ENCODE data around the gene TULP1. TPM values are rescaled to one million over a fixed set of nuclear protein-coding genes. Genes with fewer than 3 reads are reported as not detected.

The TULP1 gene
- total and polyA plus RNA-seq, 2 of the 8 experiments (the other 6 are each of a cell fraction or from before 2014, with no cell fraction given), result 3.2 to 6.8 TPM

DNA sequence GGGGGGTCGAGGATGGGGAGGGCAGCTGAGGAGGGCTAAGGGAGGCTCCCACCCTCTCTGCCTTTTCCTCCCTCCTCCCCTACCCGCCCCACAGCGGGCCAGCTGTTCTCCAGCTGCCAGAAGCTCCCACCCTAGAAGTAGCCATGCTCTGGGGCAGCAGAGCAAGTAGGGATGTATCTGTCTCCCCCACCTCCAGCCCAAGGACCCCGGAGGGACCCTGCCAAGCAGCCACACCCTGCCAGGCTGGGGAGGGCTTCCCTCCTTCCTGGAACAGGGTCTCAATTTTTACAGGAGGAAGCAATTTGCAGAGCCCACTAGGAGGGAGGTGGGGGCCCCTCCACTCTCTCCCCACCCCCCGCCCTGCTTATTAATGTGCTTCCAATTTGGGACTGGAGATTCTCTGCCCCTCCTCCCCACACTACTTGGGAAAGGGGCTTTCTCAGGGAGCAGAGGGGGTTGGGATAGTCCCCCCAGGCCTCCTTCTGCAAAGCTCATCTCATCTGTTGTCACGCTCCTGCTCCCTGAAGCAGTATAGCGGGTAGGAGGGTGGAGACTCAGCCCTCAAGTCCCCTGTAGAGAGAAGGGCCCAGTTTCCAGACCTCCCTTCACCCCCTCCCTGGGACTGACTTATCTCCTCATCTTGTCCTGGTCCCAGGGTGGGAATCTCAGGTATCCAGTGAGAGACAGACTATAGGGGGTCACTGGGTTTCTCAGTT lies 20.3 kb downstream of the TULP1 start:
- H3K79me2 ChIP-seq (ENCODE audit: control insufficient read depth in 1 of 2, insufficient read depth in 2 of 2, low read length in 2 of 2), result peaks cover 0 to 46% of the 10 kb centered on the region in 2 experiments; a peak in 2 of 4 replicates
- H3K9me3 ChIP-seq (ENCODE audit: insufficient read depth in 2 of 2, low read depth in 1 of 2, low read length in 1 of 2), result no peaks in the 10 kb centered on the region
- no peak overlapping the region for H4K5ac ChIP-seq (ENCODE audit: insufficient read length, low read depth, low read length)
- H3K23me2 ChIP-seq (ENCODE audit: low read depth, low read length), result peaks cover 3% of the 10 kb centered on the region
- peaks cover 30 to 68% (median 58%) of the 10 kb centered on the region in 4 experiments for H3K4me1 ChIP-seq (replicated peaks in 1 of 4; ENCODE audit: control insufficient read depth in 3 of 4, insufficient read depth in 4 of 4, low read length in 3 of 4)
- no peak for FAIRE-seq
- no peak for DNase-seq (ENCODE audit: low read depth in 1 of 2, low spot score in 2 of 2)
- H3K4ac ChIP-seq (replicated peaks; ENCODE audit: insufficient read length, low read depth, low read length), result no peak overlapping the region
- peak overlapping the region; percentile 92 for H2BK12ac ChIP-seq (ENCODE audit: low read depth, low read length)
- H4K8ac ChIP-seq (ENCODE audit: extremely low read depth, insufficient read depth, low read length), result 0 out of 2 replicates have a peak overlapping the region, but pooled peaks have one; percentile 0
- H3K4me3 ChIP-seq (ENCODE audit: extremely low read depth in 1 of 4, insufficient read depth in 2 of 4, low read depth in 3 of 4, low read length in 4 of 4), result peak overlapping the region in 1 of 4 experiments; percentile 56; a peak in 4 of 8 replicates
- WGBS, 2 experiments (ENCODE audit: extremely low coverage in 1 of 2, insufficient coverage in 1 of 2, insufficient read length in 1 of 2, insufficient replicate concordance in 2 of 2, low coverage in 1 of 2, low lambda C conversion rate in 2 of 2, missing lambda C conversion rate in 1 of 2), result 43% methylated on average over 6 of the region's 7 CpGs; no CpG with 5 or more reads in 1 of the 2 experiments
- no peak overlapping the region for H3K23ac ChIP-seq (ENCODE audit: insufficient read length)
- peak overlapping the region; percentile 99; the same call in 1 of the 2 replicates for H2BK5ac ChIP-seq (ENCODE audit: low read depth, low read length)
- peak overlapping the region; percentile 59 for H4K91ac ChIP-seq (replicated peaks; ENCODE audit: insufficient read length, low read length)
- H2AFZ ChIP-seq (ENCODE audit: low read length), result no peak overlapping the region
- H2AK5ac ChIP-seq (ENCODE audit: low read depth, low read length), result no peak overlapping the region
- H3K27ac ChIP-seq (ENCODE audit: low read depth, low read length), result no peak overlapping the region; the same call in 1 of the 2 replicates
- H2BK20ac ChIP-seq (ENCODE audit: low read length), result peak overlapping the region; percentile 72; the same call in 1 of the 2 replicates
- H3K14ac ChIP-seq (ENCODE audit: insufficient read length), result no peak overlapping the region
- H2BK15ac ChIP-seq (ENCODE audit: low read length), result 0 out of 2 replicates have a peak overlapping the region, but pooled peaks have one; percentile 81
- H2BK120ac ChIP-seq (replicated peaks; ENCODE audit: low read depth, low read length), result no peak overlapping the region
- peak overlapping the region; percentile 85 to 96 for H3K4me2 ChIP-seq (ENCODE audit: insufficient read depth in 1 of 2, low read depth in 2 of 2, low read length in 2 of 2)
- ChIA-PET CTCF (ENCODE audit: partially characterized antibody) (interaction anchor here (1.0 to 1.4 kb wide), 6 partner anchors 16 to 44 kb away, joined by 3 to 7 read pairs (median 4); no protein-coding TSS in a partner anchor), POLR2A (ENCODE audit: partially characterized antibody) (interaction anchor here (0.6 to 37.6 kb wide), 5 partner anchors 1 to 1117 kb away, joined by 3 to 1319 read pairs (median 5); partner anchors contain the start of genes RPL10A and TEAD3)
- peak overlapping the region; percentile 68 for H3K18ac ChIP-seq (ENCODE audit: extremely low read depth, low read length)
- H3K27me3 ChIP-seq (replicated peaks in 1 of 4; ENCODE audit: control insufficient read depth in 3 of 4, extremely low read depth in 1 of 4, insufficient read depth in 3 of 4, low read length in 3 of 4), result peaks cover 0 to 5% (median 2%) of the 10 kb centered on the region in 4 experiments; a peak in 3 of 7 replicates
- H3K79me1 ChIP-seq (ENCODE audit: low read depth, low read length), result peaks cover 19% of the 10 kb centered on the region
- H3K36me3 ChIP-seq (ENCODE audit: control insufficient read depth in 2 of 4, insufficient read depth in 4 of 4, low read length in 3 of 4), result no peaks in the 10 kb centered on the region
- peaks cover 15 to 29% of the 10 kb centered on the region in 2 experiments for H4K20me1 ChIP-seq (replicated peaks in 1 of 2; ENCODE audit: control insufficient read depth in 1 of 2, insufficient read depth in 2 of 2, low read length in 2 of 2)
- no peak overlapping the region; a peak in 2 of 7 replicates for H3K9ac ChIP-seq (replicated peaks in 1 of 4; ENCODE audit: extremely low read depth in 1 of 4, low read depth in 3 of 4, low read length in 3 of 4)
- no peak overlapping the region for H3K56ac ChIP-seq (replicated peaks; ENCODE audit: insufficient read length, low read depth, low read length)
- TF ChIP-seq HDAC6 (IDR thresholded peaks at IDR 0.05; ENCODE audit: low read depth, low read length), result no peak
- no peak for TF ChIP-seq EGR1 (IDR thresholded peaks at IDR 0.05; ENCODE audit: borderline replicate concordance, low read depth, low read length)
- no peak for TF ChIP-seq MAFK (IDR thresholded peaks at IDR 0.05; ENCODE audit: low read depth, low read length)
- TF ChIP-seq, protein P1, sequence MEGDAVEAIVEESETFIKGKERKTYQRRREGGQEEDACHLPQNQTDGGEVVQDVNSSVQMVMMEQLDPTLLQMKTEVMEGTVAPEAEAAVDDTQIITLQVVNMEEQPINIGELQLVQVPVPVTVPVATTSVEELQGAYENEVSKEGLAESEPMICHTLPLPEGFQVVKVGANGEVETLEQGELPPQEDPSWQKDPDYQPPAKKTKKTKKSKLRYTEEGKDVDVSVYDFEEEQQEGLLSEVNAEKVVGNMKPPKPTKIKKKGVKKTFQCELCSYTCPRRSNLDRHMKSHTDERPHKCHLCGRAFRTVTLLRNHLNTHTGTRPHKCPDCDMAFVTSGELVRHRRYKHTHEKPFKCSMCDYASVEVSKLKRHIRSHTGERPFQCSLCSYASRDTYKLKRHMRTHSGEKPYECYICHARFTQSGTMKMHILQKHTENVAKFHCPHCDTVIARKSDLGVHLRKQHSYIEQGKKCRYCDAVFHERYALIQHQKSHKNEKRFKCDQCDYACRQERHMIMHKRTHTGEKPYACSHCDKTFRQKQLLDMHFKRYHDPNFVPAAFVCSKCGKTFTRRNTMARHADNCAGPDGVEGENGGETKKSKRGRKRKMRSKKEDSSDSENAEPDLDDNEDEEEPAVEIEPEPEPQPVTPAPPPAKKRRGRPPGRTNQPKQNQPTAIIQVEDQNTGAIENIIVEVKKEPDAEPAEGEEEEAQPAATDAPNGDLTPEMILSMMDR (IDR thresholded peaks at IDR 0.05; ENCODE audit: control extremely low read depth in 1 of 3, insufficient read depth in 1 of 3, low read depth in 1 of 3, low read length in 3 of 3), result no peak
- TF ChIP-seq KDM5A (IDR thresholded peaks at IDR 0.05; ENCODE audit: low read length), result no peak
- TF ChIP-seq TEAD4 (IDR thresholded peaks at IDR 0.05; ENCODE audit: low read depth, low read length), result no peak
- TF ChIP-seq KDM4A (IDR thresholded peaks at IDR 0.05; ENCODE audit: low read depth, low read length, severe bottlenecking), result no peak
- TF ChIP-seq EZH2 (IDR thresholded peaks at IDR 0.05; ENCODE audit: low read depth, low read length, severe bottlenecking), result no peak
